ENCODE results near the gene SPATA33.

Gene SPATA33

GRCh38 chr16:89711601-89712273 is 54.1 kb downstream of the SPATA33 start:
- peak; percentile 18 for DNase-seq

GRCh38 chr16:89712274-89712781 is 54.7 kb downstream of the SPATA33 start:
- no peak for DNase-seq

GRCh38 chr16:89716493-89716892 is 58.9 kb downstream of the SPATA33 start:
- DNase-seq: no peak

- no peak for DNase-seq
Measured at GRCh38 chr16:89716916-89717687, 59.5 kb downstream of the SPATA33 start.

GRCh38 chr16:89717688-89718505 is 60.3 kb downstream of the SPATA33 start:
- no peak for DNase-seq

Measured in GF-D8 (cell line).